A549 treated with AZD9567 at 1 μM for 4 hours (cell line): ENCODE measurements around the gene RGL1. TPM values are rescaled to one million over a fixed set of nuclear protein-coding genes. Genes with fewer than 3 reads are reported as not detected.

ENCODE experiments used
- total RNA-seq: library from RNA; stranded (reverse); fragments of 200-300 nt; extraction: Qiagen RNA extraction; gene quantifications from 5 replicates; pipeline ENCODE4 v1.2.3, GENCODE V29; 2022; ENCODE audit not compliant: insufficient read depth

The RGL1 gene
- 0.57 to 0.81 TPM (median 0.76 TPM) in 4 of 5 replicates, not detected in the other for total RNA-seq

DNA sequence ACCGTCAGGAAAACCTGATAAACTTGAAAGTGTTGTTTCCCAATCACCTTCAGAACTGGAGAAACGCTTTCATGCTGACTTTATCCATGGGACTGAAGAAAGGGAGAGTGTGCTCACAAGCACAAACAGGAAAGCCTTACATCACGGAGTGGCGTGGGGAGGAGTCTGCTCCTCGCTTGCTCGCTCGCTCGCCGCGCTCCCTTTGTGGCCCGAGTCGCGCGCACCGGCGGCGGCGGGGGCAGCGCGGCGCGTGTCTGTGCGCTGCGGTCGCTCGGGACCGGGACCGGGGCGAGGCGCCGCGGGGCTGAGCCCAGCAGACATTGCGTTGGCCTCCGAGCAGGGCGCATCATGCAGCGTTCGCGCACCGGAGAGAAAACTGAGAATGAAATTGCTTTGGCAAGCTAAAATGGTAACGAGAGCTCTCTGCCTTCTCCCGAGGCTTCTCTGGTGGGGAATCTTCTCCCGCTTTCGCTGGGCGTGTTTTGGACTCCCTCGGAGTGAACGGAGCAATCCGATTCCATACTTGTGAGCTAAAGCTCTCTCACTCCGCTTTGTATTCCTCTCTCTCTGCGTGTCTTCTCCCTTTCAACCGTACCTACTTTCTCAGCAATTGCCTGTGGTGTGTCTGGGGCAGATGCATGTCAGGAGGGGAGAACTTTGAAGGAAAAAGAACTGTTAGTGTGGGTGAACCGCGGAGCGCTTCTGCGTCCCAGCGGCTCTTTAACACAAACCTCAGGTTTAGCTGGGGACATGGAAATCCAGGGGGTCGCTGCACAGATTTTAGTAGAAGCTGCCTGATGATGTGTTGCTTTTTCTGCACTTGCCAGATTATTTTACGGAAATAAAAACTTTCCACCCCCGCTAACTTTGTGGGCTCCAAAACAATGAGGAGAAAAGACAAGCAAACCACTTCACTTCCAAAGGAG lies at the start of gene RGL1:
RGL1 (plus strand) TSS at position 205 of the 926 bp plus-strand sequence; CDS start at position 383, 178 bp downstream.

Other genes starting within 250 kb of the RGL1 start
- 0.94 to 3.2 TPM (median 1.4 TPM) in 5 replicates for gene NCF2, start 214.7 kb upstream of the RGL1 start, total RNA-seq
- 142 to 175 TPM (median 165 TPM) in 5 replicates for gene ARPC5, start 169.3 kb upstream of the RGL1 start, total RNA-seq
- gene APOBEC4, start 151.8 kb upstream of the RGL1 start, total RNA-seq = not detected in 5 replicates
- 0.13 to 0.22 TPM (median 0.13 TPM) in 4 of 5 replicates, not detected in the other for gene COLGALT2, start 232.6 kb downstream of the RGL1 start, total RNA-seq
- gene TSEN15, start 246.6 kb downstream of the RGL1 start, total RNA-seq = 22.8 to 31.5 TPM (median 30.7 TPM) in 5 replicates